ENCODE measurements around the gene SNCA.

- TF ChIP-seq CTCF (IDR thresholded peaks at IDR 0.05) (no peak), POLR2A (IDR thresholded peaks at IDR 0.05) (no peak)
These were observed 112.2 kb downstream of the SNCA start for GRCh38 chr4:89724716-89725115.
